AG04449 (cell line): ENCODE results near the gene NEMF.
"Not testable (repeated sequence)": the region's sequence is repeated elsewhere in the genome, so short reads cannot be mapped to it uniquely, and the experiment has no call there.

Source experiments
- CTCF ChIA-PET: fragments of 350-600 bp; formaldehyde crosslinking; extraction: SDS; loops from one replicate; lab custom pipeline; 2021; ENCODE audit warnings: antibody characterized with exemption; lab: Yijun Ruan, JAX
- POLR2A ChIA-PET: fragments of 400-600, 350-600 bp; formaldehyde crosslinking; extraction: SDS; loops from one replicate; lab custom pipeline; 2020; ENCODE audit warnings: antibody characterized with exemption, inconsistent platforms; lab: Yijun Ruan, JAX
- DNase-seq: peaks from one replicate; pipeline ENCODE4 v3.0.0-alpha.2; 2010; ENCODE audit warnings: low read depth, low spot score
- H3K4me3 ChIP-seq: 2 replicates; pipeline ENCODE4 v1.5.1; 2011; ENCODE audit warnings: low read depth, mild to moderate bottlenecking, control low read depth, low read length
- TF ChIP-seq, protein P1 (sequence below): IDR thresholded peaks from one replicate; pipeline ENCODE4 v1.5.1; 2011; ENCODE audit warnings: mild to moderate bottlenecking, moderate library complexity, low read length, control low read depth, inconsistent platforms; ENCODE audit not compliant: insufficient read depth; ENCODE audit errors: missing control alignments

The NEMF gene

DNA sequence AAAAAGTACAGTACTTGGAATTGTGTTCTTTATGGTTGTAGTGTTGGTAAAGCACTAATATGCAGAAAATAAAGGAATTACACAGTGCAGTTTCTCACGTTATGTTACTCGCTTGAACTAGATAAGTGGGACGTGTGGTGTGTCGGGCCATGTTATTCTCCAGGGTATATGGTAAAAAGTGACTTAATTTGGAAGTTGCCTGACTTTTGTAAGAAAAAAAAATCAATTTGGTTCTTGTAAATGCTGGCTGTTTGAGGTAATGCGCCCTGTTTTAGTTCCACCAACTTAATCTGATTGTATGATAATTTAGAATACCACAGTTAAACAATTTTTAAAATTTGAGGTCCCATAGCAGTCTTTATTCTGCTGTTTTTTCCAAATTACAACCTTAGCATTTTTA is 44.4 kb upstream of the NEMF start:
- POLR2A ChIA-PET, result no interaction called here
- TF ChIP-seq, protein P1, sequence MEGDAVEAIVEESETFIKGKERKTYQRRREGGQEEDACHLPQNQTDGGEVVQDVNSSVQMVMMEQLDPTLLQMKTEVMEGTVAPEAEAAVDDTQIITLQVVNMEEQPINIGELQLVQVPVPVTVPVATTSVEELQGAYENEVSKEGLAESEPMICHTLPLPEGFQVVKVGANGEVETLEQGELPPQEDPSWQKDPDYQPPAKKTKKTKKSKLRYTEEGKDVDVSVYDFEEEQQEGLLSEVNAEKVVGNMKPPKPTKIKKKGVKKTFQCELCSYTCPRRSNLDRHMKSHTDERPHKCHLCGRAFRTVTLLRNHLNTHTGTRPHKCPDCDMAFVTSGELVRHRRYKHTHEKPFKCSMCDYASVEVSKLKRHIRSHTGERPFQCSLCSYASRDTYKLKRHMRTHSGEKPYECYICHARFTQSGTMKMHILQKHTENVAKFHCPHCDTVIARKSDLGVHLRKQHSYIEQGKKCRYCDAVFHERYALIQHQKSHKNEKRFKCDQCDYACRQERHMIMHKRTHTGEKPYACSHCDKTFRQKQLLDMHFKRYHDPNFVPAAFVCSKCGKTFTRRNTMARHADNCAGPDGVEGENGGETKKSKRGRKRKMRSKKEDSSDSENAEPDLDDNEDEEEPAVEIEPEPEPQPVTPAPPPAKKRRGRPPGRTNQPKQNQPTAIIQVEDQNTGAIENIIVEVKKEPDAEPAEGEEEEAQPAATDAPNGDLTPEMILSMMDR, result no peak
- CTCF ChIA-PET, result interaction anchor here (1.0 kb wide), 1 partner anchor 207 kb away, joined by 3 read pairs; no protein-coding TSS in a partner anchor
- DNase-seq, result no peak
- peak overlapping the region; percentile 22; the same call in 1 of the 2 replicates for H3K4me3 ChIP-seq

DNA sequence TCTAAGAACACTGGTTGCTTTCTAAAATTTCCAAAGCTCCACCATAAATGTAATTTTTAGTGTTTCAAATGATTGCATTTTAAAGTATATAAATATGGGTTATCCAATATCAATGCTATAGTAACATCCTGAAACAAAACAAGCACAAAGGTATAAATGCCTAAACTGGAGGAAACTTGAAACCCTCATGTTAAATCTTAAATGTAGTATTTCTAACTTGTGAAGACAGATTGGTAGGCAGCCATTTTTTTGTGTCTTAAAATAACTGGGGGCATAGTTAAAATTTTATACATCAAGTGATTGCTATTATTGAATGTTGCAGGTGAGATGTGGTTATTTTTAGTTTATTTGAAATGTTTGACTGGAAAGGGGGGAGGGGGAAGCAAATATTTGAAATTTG is 43.7 kb upstream of the NEMF start:
- H3K4me3 ChIP-seq, result peak overlapping the region; percentile 80
- CTCF ChIA-PET, result interaction anchor here (0.7 to 1.1 kb wide), 5 partner anchors 10 to 364 kb away, joined by 3 to 4 read pairs (median 3); no protein-coding TSS in a partner anchor
- DNase-seq, POLR2A ChIA-PET: not testable (repeated sequence)

DNA sequence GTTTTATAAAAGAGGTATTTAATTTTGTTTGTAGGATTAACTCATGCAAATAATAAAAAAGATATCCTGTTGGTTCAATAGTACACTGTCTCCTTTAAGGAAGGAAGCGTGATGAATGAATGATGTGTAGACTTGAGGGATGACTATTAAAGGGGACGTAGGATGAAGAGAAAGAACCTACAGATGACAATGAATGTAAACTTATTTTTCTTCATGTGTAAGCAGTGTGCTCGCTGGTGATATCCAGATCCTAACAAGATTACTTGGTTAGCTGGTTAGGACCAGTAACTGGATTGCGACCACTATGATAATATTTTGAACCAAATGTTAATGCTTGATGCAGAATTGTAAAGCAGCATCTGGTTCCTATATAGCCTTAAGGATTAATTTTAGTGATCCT is 42.9 kb upstream of the NEMF start:
- no peak for DNase-seq
- POLR2A ChIA-PET, result no interaction called here
- CTCF ChIA-PET, result interaction anchor here (0.8 to 1.3 kb wide), 6 partner anchors 11 to 365 kb away, joined by 3 to 4 read pairs (median 3); partner anchors contain the start of gene NEMF
- H3K4me3 ChIP-seq, result peak overlapping the region; percentile 80
- TF ChIP-seq, protein P1, result no peak

- DNase-seq, result not testable (repeated sequence)
- CTCF ChIA-PET, result interaction anchor here (0.7 to 1.3 kb wide), 3 partner anchors 29 to 42 kb away, joined by 3 to 4 read pairs (median 3); partner anchors contain the start of gene NEMF
- POLR2A ChIA-PET, result interaction anchor here (0.5 to 2.6 kb wide), 2 partner anchors 19 to 32 kb away, joined by 3 to 17 read pairs; no protein-coding TSS in a partner anchor
- H3K4me3 ChIP-seq, result peak overlapping the region; percentile 80
These were observed 41.9 kb upstream of the NEMF start for GRCh38 chr14:49894214-49895107.

GRCh38 chr14:49893309-49894213 is 41.0 kb upstream of the NEMF start:
- POLR2A ChIA-PET, result interaction anchor here (0.5 to 2.6 kb wide), 4 partner anchors 20 to 145 kb away, joined by 3 to 17 read pairs (median 4); no protein-coding TSS in a partner anchor
- TF ChIP-seq, protein P1, result no peak
- DNase-seq, result no peak
- peak overlapping the region; percentile 80 for H3K4me3 ChIP-seq
- CTCF ChIA-PET, result interaction anchor here (0.7 to 1.8 kb wide), 6 partner anchors 28 to 213 kb away, joined by 3 to 7 read pairs (median 4); no protein-coding TSS in a partner anchor

DNA sequence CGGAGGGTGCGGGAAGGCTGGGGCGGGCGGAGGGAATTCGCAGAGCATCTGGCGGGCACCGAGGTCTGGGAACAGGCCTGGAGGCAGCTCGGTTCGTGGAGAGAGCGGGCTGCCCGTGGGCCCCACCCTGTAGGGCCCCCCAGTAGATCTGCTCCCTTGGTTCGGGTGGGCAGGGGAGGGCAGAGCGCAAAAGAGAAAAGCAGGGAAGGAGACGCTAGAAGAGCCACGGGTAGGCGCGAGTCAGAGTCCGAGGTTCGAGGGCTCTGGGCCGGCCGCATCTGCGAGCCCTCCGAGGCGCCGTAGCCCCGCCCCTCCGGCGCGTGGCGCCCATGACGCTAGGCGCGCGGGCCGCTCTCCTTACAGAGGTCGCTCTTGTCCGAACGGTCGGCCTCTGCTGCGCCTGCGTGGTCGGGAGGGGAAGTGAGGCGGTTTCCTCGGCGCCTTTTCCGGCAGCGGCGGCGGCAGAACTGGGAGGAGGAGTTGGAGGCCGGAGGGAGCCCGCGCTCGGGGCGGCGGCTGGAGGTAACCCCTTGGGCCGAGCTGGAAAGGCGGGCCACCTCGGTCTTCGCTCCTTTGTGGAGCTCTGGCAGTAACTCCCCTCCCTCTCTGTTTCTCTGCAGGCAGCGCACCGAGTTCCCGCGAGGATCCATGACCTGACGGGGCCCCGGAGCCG is 40.2 kb upstream of the NEMF start, which contains the start of gene ARF6:
Gene ARF6 (plus strand): TSS at position 447 of the 673 bp plus-strand sequence. CDS start 655 bp downstream, outside the sequence.
- CTCF ChIA-PET, result interaction anchor here (0.6 to 3.2 kb wide), 12 partner anchors 9 to 214 kb away, joined by 3 to 21 read pairs (median 4); no protein-coding TSS in a partner anchor
- POLR2A ChIA-PET, result interaction anchor here (0.9 to 2.6 kb wide), 6 partner anchors 24 to 174 kb away, joined by 3 to 17 read pairs (median 4); partner anchors contain the start of gene NEMF
- TF ChIP-seq, protein P1, result peak; percentile 15
- DNase-seq, result peak; percentile 77
- peak within 1 kb of the TSS; percentile 80 for H3K4me3 ChIP-seq
